ENCODE results near the gene MIER3.

DNA sequence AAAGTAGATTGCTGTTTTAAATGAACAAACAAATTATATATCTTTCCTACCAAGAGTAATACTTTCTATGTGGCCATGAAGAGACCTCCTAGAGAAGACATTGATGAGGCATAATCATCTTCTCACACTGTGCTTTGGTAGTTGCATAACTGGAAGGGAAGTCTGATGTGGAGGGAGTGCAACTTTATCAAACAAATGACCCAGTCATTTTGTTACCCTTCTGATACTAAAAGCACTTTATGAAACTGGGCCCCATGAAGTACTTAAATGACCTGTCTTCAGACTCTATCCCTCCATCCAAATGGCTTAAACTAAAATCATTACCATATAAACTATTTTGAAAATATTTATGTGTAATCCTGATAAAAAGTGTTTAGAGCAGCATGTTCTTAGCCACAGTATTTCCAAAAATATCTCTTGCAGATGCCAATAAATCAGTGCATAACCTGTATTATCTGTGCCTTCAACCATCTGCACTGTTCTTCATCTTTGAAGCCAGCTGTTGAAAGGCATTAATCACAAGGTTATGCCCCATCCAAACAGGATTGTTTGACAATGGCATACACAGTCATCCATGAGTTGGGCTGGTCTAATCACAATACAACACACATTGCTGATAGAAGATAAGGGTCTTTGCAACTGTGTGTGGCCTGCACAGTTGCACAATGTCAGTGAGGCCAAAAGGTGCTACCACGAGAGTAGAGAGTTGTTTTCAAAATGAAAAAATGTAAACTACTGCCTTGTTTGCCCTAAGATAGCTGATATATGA is 31.9 kb upstream of the MIER3 start:
- TF ChIP-seq, protein P1, sequence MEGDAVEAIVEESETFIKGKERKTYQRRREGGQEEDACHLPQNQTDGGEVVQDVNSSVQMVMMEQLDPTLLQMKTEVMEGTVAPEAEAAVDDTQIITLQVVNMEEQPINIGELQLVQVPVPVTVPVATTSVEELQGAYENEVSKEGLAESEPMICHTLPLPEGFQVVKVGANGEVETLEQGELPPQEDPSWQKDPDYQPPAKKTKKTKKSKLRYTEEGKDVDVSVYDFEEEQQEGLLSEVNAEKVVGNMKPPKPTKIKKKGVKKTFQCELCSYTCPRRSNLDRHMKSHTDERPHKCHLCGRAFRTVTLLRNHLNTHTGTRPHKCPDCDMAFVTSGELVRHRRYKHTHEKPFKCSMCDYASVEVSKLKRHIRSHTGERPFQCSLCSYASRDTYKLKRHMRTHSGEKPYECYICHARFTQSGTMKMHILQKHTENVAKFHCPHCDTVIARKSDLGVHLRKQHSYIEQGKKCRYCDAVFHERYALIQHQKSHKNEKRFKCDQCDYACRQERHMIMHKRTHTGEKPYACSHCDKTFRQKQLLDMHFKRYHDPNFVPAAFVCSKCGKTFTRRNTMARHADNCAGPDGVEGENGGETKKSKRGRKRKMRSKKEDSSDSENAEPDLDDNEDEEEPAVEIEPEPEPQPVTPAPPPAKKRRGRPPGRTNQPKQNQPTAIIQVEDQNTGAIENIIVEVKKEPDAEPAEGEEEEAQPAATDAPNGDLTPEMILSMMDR (IDR thresholded peaks at IDR 0.05), result no peak
- TF ChIP-seq EP300 (IDR thresholded peaks at IDR 0.05; ENCODE audit: low read depth), result no peak

Measured in transverse colon (tissue), 3 donors.